ENCODE data around the gene HAUS3.

HAUS3 gene

GRCh38 chr4:2288051-2288541 is 46.2 kb upstream of the HAUS3 start:
- H3K4me3 ChIP-seq (replicated peaks; ENCODE audit: low read depth, low read length), result no peak overlapping the region
- H3K36me3 ChIP-seq (ENCODE audit: control insufficient read depth, insufficient read depth, low read length), result no peaks in the 10 kb centered on the region
- no peak for DNase-seq (ENCODE audit: extremely low read depth, insufficient read length)
- TF ChIP-seq, protein P1, sequence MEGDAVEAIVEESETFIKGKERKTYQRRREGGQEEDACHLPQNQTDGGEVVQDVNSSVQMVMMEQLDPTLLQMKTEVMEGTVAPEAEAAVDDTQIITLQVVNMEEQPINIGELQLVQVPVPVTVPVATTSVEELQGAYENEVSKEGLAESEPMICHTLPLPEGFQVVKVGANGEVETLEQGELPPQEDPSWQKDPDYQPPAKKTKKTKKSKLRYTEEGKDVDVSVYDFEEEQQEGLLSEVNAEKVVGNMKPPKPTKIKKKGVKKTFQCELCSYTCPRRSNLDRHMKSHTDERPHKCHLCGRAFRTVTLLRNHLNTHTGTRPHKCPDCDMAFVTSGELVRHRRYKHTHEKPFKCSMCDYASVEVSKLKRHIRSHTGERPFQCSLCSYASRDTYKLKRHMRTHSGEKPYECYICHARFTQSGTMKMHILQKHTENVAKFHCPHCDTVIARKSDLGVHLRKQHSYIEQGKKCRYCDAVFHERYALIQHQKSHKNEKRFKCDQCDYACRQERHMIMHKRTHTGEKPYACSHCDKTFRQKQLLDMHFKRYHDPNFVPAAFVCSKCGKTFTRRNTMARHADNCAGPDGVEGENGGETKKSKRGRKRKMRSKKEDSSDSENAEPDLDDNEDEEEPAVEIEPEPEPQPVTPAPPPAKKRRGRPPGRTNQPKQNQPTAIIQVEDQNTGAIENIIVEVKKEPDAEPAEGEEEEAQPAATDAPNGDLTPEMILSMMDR (IDR thresholded peaks at IDR 0.05; ENCODE audit: insufficient read depth, low read length, poor library complexity, severe bottlenecking), result no peak
- H3K27me3 ChIP-seq (replicated peaks; ENCODE audit: control insufficient read depth, insufficient read depth, low read length), result no peaks in the 10 kb centered on the region; the same call in none of the 2 replicates

DNA sequence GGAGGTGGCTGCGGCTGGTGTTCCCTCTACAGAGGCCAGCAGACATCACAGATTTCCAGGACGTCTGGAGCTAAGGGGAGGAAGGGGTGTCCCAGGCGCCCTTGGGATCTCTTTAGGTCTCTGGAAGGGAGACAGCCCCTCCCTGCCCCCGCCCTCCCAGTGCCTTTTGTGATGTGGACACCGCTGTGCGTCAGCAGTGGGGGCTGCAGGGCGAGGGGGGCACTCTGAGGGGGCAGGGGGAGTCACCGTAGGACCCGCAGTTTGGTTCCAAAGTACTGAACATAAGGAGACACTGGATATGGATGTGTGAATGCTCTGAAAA is 45.6 kb upstream of the HAUS3 start:
- TF ChIP-seq, protein P1 (IDR thresholded peaks at IDR 0.05; ENCODE audit: insufficient read depth, low read length, poor library complexity, severe bottlenecking), result no peak
- DNase-seq (ENCODE audit: extremely low read depth, insufficient read length), result no peak
- H3K36me3 ChIP-seq (ENCODE audit: control insufficient read depth, insufficient read depth, low read length), result no peaks in the 10 kb centered on the region
- H3K4me3 ChIP-seq (replicated peaks; ENCODE audit: low read depth, low read length), result no peak overlapping the region
- H3K27me3 ChIP-seq (replicated peaks; ENCODE audit: control insufficient read depth, insufficient read depth, low read length), result no peaks in the 10 kb centered on the region; the same call in none of the 2 replicates

DNA sequence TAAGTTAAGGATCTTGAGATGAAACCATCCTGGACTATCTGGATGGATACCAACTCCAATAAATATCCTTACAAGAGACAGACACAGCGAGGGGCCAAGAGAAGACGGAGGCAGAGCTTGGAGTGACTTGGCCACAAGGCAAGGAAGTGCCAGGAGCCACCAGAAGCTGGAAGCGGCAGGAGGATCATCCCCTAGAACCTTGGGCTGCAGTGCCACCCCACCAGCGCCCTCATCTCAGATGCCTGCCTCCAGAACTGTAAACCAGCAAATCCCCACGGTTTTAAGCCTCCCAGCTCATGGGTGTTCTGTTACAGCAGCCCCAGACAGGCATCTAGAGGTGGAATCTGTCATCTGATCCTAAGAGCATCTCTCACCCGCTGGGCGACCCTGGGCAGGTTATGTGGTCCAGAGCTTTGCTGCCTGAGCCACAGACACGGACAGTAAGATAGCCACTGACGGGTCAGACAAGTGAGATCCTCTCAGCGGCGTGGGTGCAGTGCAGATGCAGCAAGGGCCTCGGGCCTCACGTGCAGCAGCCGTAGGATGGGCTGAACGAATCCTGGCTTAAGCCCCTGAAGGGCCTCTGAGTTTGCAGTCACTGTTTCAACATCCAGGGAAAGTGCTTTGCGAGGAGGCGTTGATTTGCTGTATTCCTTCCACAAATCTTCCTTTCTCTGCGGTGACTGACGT is 45.1 kb upstream of the HAUS3 start:
- no peaks in the 10 kb centered on the region; the same call in 1 of the 2 replicates for H3K27me3 ChIP-seq (replicated peaks; ENCODE audit: control insufficient read depth, insufficient read depth, low read length)
- TF ChIP-seq, protein P1 (IDR thresholded peaks at IDR 0.05; ENCODE audit: insufficient read depth, low read length, poor library complexity, severe bottlenecking), result no peak
- no peak overlapping the region for H3K4me3 ChIP-seq (replicated peaks; ENCODE audit: low read depth, low read length)
- no peak for DNase-seq (ENCODE audit: extremely low read depth, insufficient read length)
- H3K36me3 ChIP-seq (ENCODE audit: control insufficient read depth, insufficient read depth, low read length), result no peaks in the 10 kb centered on the region

DNA sequence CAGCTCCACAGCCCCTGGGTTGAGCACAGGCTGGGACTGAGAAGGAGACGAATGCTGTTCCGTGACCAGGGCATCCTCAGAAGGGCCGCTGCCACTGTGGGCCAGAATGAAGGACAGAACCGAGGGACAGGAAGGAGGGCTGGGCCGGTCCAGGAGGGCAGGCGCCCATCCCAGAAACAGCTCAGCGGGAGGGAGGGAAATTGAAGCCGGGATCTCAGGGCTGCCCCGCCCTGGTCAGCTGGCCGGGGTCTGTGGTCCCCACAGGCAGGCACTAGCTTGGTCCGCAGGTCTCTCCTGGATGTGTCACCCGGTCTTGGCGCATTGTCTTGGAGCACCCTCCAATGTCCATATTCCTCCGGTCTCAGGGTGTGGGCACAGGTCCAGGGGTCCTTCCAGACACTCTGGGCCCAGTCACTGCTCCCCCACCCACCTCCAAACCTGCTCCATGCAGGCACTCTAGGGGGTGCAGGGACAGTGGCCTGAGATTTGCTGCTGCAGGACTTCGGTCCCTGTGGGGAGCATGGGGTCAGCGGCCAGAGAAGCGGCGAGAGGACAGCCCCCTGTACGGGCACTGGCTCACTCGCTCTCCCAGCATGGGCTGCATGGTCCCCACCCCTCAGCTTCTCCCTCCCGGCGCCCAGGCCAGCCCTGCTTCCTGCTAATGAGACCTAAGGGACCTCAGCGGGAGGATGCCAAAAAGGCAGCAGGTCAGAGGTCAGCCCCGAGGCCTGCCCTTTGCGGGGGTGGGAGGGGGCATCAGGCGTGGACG is 43.9 kb upstream of the HAUS3 start:
- Histone ChIP-seq H3K36me3 (ENCODE audit: control insufficient read depth, insufficient read depth, low read length) (no peaks in the 10 kb centered on the region), H3K4me3 (replicated peaks; ENCODE audit: low read depth, low read length) (no peak overlapping the region)
- TF ChIP-seq, protein P1 (IDR thresholded peaks at IDR 0.05; ENCODE audit: insufficient read depth, low read length, poor library complexity, severe bottlenecking), result no peak

GRCh38 chr4:2284934-2285612 is 43.2 kb upstream of the HAUS3 start:
- TF ChIP-seq, protein P1 (IDR thresholded peaks at IDR 0.05; ENCODE audit: insufficient read depth, low read length, poor library complexity, severe bottlenecking), result no peak
- H3K27me3 ChIP-seq (replicated peaks; ENCODE audit: control insufficient read depth, insufficient read depth, low read length), result no peaks in the 10 kb centered on the region; the same call in 1 of the 2 replicates
- DNase-seq (ENCODE audit: extremely low read depth, insufficient read length), result no peak
- H3K36me3 ChIP-seq (ENCODE audit: control insufficient read depth, insufficient read depth, low read length), result no peaks in the 10 kb centered on the region
- no peak overlapping the region for H3K4me3 ChIP-seq (replicated peaks; ENCODE audit: low read depth, low read length)

More for the DNA sequence above, 43.9 kb upstream of the HAUS3 start:
- no peaks in the 10 kb centered on the region; the same call in 1 of the 2 replicates for H3K27me3 ChIP-seq (replicated peaks; ENCODE audit: control insufficient read depth, insufficient read depth, low read length)
- DNase-seq (ENCODE audit: extremely low read depth, insufficient read length), result no peak
